HG03064 (cell line): ENCODE measurements around the gene TLR7.

Source experiments
- ATAC-seq: cut with Tn5 transposase; IDR thresholded peaks from one replicate; pipeline ENCODE4 v1.9.1; 2021; ENCODE audit warnings: low read depth; ENCODE audit not compliant: unreplicated experiment

Gene TLR7

GRCh38 chrX:12890467-12890866 lies 23.6 kb downstream of the TLR7 start:
- peak; percentile 66 for ATAC-seq

DNA sequence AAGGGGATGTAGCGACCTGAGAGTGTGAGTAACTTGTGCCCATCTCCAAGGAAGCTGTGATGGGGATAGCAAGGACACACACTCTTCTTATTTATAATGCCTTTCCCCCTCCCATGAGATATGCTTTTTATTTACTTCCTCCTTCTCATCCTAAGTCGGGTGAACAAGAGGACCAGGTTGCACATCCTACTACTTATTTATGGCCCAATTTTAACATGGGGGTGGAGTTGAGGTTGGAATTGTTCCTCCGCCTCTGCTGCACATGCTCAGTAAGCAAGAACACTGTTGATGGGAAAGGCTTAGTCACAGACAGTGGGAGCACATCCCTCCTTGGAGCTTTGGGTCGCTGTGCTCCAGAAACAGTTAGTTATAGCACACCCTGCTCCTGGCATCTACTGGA lies 24.3 kb downstream of the TLR7 start:
- no peak for ATAC-seq

DNA sequence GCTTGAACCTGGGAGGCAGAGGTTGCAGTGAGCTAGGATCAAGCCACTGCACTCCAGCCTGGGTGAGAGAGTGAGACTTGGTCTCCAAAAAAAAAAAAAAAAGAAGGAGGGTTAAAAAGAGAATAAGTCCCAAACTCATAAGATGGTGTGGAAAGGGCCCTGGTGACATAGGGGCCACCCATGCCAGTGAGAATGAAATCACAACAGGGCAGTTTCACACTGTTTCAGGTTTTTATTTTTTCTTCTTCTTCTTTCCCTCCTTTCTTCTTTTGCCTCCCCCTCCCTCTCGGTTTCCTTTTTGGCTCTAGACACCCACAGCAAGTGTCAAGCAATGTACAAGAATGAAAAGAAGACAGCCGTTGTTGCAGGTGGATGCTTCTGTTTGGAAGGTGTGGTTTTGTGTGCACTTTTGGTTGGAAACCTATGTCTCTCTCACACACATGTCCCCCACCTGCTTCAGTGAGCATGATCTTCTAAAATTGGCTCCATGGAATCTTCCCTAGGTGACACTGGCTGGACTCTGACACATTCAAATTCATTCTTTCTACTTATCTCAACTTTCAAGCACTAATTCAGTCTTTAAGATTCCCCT lies 25.1 kb downstream of the TLR7 start:
- ATAC-seq: peak; percentile 49

DNA sequence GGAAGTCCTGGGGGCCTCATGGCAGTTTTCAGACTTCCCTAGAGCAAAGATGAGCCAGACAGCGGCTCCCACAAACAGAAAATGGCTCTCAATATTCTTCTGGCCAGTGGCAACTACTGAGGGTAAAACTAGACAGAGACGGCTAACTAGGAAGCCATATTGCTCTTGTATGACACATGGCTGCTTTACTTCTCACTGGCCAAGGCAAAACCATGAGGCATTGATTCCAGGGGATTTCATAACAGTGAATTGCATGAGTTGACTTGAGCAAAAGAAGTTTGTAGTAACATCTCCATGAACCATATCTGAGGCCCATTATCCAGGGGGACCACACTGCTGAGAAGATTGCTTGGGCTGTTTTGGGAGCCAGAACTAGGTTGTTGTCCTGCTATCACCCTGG lies 25.8 kb downstream of the TLR7 start:
- no peak for ATAC-seq

GRCh38 chrX:12894074-12895030 lies 27.5 kb downstream of the TLR7 start:
- no peak for ATAC-seq

DNA sequence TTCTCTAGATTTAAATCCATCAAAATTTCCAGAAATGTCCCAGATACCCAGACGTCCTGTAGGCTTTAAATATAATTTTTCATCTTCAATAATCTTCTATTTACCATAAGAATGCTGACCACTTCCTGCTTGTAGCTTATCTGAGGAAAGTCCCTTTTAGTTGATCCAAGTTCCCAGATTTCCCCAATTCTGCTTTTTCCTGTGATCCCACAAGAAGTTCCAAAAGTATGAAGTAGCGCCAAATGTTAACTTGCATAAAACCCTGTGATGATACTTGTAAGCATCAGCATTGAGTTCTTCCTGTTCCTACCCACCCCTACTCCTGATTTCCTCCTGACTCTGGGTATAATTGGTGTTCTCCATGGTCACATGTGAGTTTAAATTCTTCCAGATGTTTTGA lies 29.0 kb downstream of the TLR7 start:
- ATAC-seq: no peak

GRCh38 chrX:12896935-12897334 lies 30.1 kb downstream of the TLR7 start:
- ATAC-seq: no peak

DNA sequence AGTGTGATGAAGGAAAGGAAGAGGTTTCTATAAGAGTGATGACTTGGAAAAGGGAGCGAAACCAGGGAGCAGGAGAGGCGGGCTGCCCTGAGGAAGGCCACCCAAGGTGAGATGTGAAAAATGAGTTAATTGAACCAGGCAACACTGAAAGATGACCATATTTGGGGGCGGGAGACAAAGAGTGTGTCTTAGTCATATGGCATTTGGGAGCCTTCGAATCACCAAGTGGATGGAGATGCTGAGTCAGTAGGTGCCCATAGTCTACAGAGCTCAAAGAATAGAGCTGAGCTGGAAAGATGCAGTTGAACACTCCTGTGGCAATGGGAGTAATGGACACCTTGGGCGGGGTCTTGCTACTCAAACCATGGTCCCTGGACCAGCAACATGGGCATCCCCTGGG lies 31.2 kb downstream of the TLR7 start:
- no peak for ATAC-seq

GRCh38 chrX:12899506-12899905 lies 32.6 kb downstream of the TLR7 start:
- no peak for ATAC-seq

- no peak for ATAC-seq
Measured at GRCh38 chrX:12901486-12901885, 34.6 kb downstream of the TLR7 start.

DNA sequence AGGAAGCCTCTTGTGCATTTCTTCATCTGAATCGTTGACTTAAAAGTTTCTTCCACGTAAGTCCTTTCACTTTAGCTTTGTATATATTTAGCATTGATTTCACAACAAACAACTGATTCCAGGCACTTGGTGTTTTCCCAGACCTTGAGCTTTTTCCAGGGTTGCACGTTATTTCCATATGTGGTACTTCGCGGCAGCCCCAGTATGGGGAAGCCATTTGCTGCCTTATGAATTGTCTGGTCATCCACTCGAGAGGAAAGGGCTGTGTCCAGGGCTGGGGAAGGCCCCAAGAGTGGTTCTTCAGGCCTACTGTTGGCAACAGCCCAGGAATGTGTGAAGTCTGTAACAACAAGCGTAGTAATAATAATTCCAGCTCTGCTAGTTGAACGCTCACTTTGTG lies 36.8 kb downstream of the TLR7 start:
- no peak for ATAC-seq

GRCh38 chrX:12906046-12906761 lies 39.3 kb downstream of the TLR7 start, which contains the start of gene TLR8:
Gene TLR8, plus strand, starts transcription at chrX:12906620. Its CDS starts 87 bp downstream, at chrX:12906707.
- ATAC-seq: no peak

- ATAC-seq: no peak
Measured at GRCh38 chrX:12910423-12911121, 43.7 kb downstream of the TLR7 start.

- ATAC-seq: no peak
Measured at GRCh38 chrX:12911122-12911470, 44.2 kb downstream of the TLR7 start.

DNA sequence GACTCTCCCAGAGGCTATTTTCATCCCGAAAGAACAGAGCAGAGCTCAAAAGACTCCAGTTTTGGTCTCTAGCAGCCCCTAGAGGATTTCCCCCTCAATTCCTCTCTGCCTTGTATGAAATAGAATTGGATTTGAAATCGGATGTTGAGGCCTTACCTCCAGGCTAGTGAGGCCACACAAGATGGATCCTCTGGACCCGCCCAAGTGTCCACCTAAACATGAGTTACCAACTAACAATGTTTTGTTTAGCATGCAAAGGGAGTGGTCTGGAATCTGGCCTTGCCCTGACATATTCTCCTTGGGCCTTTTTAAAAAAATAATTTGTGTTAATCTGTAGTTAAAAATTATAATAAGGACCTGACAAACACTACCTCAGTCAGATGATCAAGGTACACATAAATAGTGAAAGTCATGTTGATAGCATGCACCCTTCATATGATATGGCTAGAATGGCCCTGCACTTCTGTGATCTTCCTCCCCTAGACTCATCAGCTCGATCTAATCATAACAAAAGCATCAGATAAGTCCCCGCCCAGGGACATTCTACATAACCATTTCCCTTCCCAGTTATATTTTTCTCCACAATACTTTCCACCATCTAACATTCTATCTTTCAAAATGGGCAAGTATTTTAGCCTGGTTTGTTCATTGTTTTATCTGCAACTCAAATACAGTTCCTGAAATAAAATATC lies 46.1 kb downstream of the TLR7 start:
- no peak for ATAC-seq

DNA sequence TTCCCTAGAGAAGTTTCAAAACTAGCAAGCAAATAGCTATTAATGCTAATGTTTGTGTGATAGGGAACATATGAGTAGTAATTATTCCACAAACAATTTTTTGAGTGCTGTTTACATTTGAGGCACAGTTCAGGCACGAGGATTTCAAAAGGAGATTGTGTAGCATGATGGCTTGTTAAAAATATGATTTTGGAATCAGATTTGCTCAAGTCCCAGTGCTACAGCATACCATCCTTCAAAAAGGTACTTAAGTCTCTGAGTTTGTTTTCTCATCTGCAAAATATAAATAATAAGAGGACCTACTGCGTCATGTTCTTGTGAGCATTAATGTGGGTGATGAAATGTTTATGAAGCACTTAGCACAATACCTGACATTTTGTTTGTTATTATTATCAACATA lies 50.9 kb downstream of the TLR7 start:
- no peak for ATAC-seq

GRCh38 chrX:12919051-12919450 lies 52.2 kb downstream of the TLR7 start:
- ATAC-seq: no peak

DNA sequence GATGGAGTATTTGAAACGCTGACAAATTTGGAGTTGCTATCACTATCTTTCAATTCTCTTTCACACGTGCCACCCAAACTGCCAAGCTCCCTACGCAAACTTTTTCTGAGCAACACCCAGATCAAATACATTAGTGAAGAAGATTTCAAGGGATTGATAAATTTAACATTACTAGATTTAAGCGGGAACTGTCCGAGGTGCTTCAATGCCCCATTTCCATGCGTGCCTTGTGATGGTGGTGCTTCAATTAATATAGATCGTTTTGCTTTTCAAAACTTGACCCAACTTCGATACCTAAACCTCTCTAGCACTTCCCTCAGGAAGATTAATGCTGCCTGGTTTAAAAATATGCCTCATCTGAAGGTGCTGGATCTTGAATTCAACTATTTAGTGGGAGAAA lies 52.7 kb downstream of the TLR7 start:
- no peak for ATAC-seq

DNA sequence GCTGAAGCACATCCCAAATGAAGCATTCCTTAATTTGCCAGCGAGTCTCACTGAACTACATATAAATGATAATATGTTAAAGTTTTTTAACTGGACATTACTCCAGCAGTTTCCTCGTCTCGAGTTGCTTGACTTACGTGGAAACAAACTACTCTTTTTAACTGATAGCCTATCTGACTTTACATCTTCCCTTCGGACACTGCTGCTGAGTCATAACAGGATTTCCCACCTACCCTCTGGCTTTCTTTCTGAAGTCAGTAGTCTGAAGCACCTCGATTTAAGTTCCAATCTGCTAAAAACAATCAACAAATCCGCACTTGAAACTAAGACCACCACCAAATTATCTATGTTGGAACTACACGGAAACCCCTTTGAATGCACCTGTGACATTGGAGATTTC lies 54.1 kb downstream of the TLR7 start:
- no peak for ATAC-seq

DNA sequence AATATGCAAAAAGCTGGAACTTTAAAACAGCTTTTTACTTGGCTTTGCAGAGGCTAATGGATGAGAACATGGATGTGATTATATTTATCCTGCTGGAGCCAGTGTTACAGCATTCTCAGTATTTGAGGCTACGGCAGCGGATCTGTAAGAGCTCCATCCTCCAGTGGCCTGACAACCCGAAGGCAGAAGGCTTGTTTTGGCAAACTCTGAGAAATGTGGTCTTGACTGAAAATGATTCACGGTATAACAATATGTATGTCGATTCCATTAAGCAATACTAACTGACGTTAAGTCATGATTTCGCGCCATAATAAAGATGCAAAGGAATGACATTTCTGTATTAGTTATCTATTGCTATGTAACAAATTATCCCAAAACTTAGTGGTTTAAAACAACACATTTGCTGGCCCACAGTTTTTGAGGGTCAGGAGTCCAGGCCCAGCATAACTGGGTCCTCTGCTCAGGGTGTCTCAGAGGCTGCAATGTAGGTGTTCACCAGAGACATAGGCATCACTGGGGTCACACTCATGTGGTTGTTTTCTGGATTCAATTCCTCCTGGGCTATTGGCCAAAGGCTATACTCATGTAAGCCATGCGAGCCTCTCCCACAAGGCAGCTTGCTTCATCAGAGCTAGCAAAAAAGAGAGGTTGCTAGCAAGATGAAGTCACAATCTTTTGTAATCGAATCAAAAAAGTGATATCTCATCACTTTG lies 55.2 kb downstream of the TLR7 start:
- ATAC-seq: no peak
